ENCODE results near the gene MROH7. TPM values are rescaled to one million over a fixed set of nuclear protein-coding genes. Genes with fewer than 3 reads are reported as not detected.

Gene MROH7
- polyA plus RNA-seq, 3 donors, result 0.22 to 0.33 (median 0.28) TPM

- WGBS, 3 donors, result 62 to 70% (median 67%) methylated on average over 4 of the region's 4 CpGs
Measured at GRCh38 chr1:54640361-54640760, 1.2 kb upstream of the MROH7 start.

DNA sequence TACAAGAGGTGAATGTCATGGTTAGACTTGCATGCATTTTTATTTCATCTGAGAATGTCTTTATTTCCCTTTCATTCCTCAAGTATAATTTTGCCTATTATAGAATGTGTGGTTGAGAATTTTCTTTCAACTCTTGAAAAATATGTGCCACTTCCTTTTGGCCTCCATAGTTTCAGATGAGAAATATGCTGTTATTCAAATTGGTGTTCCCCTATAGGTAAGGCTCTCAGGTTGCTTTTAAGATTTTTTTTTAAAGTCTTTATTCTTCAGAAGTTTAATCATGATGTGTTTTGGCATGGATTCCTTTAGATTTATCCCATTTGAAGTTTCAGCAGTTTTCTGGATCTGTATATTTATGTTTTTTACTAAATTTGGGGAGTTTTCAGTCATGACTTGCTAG is 2.1 kb downstream of the MROH7 start:
- H3K27ac ChIP-seq (ENCODE audit: low read depth, low read length), result no peak overlapping the region

More at GRCh38 chr1:54640361-54640760, 1.2 kb upstream of the MROH7 start:
- no peak overlapping the region for H3K27ac ChIP-seq (ENCODE audit: low read depth, low read length)

DNA sequence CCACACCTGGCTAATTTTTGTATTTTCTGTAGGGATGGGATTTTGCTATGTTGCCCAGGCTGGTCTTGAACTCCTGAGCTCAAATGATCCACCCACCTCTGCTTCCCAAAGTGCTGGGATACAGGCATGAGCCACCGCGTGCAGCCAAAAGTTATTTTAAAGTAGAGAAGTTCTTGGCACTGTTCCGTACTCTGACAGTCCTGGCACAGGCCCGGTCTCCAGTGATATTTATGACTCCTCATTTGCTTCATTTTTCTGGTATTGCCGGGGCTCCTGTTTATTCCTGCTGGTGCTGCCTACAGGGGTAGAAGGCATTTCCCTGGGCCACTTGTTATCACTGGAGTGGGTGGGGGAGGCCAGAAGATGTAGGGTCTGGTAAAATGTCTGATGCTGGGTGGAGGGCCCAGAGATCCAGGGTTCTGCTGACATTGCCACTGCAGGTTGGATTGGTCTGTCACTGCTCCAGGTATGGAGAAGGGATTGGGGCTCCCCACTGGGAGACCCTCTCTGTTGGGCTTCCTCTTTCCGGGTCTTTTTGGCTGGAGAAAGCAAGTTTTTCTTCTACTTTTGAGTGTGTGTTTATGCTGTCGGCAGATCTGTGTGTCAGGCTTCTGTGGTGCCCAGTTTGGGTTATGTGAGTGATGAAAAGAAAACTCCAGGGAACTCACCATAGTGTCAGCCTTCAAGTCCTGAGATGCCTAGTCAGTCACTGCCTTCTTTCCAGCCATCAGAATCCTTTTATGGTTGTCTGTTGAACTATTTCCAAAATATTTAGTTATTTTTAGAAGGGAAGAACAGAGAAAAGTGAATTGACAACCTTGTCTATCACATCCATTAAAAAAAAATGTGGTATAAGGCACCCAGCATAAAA is 4.5 kb downstream of the MROH7 start:
- no peak overlapping the region for H3K27ac ChIP-seq (ENCODE audit: low read depth, low read length)
- 57 to 77% (median 60%) methylated on average over 7 of the region's 7 CpGs for WGBS, 3 donors

DNA sequence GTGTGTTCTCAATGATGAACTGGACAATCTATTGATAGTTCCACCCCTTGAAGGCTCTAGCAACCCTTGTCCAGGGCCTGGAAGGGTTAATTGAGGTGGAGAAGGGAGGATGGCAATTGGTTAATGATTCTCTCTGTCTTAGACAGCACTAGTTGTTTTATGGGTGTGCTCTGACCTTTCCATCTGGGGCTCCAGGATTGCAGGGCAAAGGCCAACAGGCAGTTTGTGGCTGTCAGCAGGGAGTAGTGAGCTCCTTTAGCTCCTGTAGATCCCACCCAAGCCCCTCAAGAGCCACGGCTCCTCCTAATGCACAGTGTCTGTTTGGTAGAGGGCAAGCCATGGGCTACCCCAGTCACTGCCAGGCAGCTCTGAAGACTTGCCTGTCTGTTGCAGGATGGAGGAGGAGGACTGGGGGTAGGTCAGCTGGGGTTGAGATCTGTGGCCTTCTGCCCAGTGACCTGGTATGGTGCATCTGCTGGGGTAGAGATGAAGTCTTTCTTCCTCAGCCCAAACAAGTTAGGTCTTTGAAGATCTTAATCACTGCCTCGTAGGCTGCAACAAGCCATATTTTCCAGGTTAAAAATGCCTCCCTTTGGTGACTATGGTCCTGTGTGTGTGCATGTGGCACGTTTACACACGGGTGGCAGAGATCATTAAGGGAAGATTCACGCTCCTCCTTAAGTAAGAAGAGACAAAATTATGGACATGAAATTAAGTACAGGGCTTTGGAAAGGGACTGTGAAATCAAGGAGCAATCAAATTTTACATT is 7.7 kb downstream of the MROH7 start:
- no peak overlapping the region for H3K27ac ChIP-seq (ENCODE audit: low read depth, low read length)
- WGBS, 3 donors, result 52 to 78% (median 67%) methylated on average over 5 of the region's 5 CpGs

DNA sequence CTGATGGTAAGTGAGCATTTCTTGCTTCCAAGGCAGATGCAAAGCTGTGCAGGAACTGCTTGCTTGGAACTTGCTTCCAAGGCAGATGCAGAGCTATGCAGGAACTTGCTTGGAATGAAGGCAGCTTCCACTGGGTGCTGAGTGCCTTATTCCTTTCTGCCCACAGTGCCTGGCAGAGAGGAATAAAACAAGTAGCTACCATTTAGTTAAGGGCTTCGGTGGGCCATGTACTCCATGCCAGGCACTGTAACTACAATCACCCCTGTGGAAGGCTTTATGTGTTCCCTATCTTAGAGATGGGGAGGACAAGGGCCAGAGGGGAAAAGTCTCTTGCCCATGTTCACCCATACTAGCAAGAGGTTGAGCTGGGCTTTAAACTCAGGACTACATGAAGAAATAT is 8.3 kb downstream of the MROH7 start:
- no peak overlapping the region for H3K27ac ChIP-seq (ENCODE audit: low read depth, low read length)
- 88 to 95% (median 89%) methylated on average over 1 of the region's 1 CpG for WGBS, 3 donors

DNA sequence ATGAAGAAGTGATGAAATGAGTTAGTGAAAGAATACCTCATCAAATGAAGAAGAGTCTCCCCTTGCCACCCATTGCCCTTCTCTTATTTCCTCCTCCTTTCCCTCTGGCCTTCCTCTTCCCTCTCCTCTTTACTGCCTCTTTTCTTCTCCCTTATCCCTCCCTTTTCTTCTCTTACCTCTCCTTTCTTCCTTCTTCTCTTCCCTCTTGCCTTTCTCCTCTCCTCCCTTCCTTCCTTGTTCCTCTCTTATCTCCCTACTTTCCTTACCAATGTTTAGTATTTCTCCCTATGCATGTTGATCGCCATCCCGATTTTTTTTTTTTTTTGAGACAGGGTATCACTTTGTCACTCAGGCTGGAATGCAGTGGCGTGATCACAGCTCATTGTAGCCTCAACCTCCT is 8.8 kb downstream of the MROH7 start:
- H3K27ac ChIP-seq (ENCODE audit: low read depth, low read length), result no peak overlapping the region
- WGBS, 3 donors, result 84 to 90% (median 84%) methylated on average over 3 of the region's 3 CpGs

DNA sequence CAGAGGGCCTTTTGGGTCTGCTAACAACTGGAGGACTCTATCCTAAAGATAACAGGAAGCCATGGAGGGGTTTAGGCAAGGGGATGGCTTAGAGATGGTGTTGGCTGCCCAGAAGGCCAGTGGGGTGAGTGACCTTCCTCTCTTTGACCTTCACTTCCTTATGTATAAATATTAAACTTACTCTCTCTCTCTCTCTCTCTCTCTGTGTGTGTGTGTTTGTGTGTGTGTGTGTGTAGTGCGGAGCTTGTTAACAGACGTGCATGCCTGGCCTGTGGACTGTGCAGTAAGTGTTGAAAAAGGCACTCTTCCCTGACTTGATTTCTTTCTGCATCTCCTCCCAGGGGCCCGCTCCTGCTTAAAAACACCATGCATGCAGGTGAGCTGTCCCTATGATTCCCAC is 10.0 kb downstream of the MROH7 start:
- no peak overlapping the region for H3K27ac ChIP-seq (ENCODE audit: low read depth, low read length)
- WGBS, 3 donors, result 60 to 78% (median 71%) methylated on average over 3 of the region's 3 CpGs

GRCh38 chr1:54652168-54652567 is 10.6 kb downstream of the MROH7 start:
- H3K27ac ChIP-seq (ENCODE audit: low read depth, low read length), result no peak overlapping the region

- no peak overlapping the region for H3K27ac ChIP-seq (ENCODE audit: low read depth, low read length)
- WGBS, 3 donors, result 86 to 92% (median 88%) methylated on average over 4 of the region's 4 CpGs
Measured at GRCh38 chr1:54653036-54653435, 11.4 kb downstream of the MROH7 start.

DNA sequence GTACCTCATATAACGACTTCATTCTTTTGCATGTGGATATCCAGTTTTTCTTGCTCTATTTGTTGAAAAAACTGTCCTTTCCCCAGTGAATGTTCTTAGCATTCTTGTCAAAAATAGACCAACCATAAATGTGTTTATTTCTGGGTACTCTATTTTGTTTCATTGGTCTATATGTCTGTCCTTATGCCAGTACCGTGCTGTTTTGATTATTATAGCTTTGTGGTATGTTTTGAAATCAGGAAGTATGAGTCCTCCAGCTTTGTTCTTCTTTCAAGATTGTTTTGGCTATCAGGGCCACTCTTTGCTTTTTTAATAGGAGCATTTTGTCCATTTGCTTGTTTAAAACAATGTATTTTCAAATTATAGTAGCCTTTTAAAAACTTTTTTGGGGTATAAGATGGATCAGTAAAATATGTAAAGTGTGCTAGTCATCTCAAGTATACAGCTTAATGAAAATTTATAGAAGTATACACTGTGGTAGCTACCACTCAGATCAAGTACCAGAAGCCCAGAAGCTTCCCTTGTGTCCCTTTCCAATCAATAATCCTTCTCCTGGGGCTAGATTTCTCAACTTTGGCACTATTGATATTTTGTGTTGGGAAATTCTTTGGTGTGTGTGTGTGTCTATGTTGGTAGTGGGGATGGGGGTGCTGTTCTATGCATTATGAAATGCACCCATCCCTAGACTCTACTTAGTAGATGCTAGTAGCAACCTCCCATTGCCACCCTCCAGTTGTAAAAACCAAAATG is 16.8 kb downstream of the MROH7 start:
- H3K27ac ChIP-seq (ENCODE audit: low read depth, low read length), result no peak overlapping the region
- 86 to 93% (median 89%) methylated on average over 2 of the region's 2 CpGs for WGBS, 3 donors

DNA sequence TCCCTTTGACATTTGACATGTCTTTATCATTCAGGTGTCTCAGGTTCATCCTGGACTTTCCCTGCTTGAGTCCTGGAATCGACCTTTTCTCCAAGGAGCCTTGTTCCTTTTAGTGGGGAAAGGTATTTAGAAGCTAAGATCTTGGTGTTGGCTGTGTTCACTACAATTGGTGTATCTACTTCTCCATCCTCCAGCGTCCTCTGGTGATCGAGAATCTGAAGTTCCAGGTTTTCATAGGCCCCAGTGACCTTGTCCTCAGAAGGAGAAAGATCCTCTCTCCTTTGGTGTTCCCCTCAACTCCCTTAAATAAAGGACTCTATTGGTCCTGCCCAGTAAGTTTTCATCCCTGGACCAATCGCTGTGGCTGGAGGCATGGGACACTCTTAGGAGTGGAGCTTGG is 22.1 kb downstream of the MROH7 start:
- H3K27ac ChIP-seq (ENCODE audit: low read depth, low read length), result no peak overlapping the region
- WGBS, 3 donors, result 81 to 94% (median 89%) methylated on average over 4 of the region's 4 CpGs

DNA sequence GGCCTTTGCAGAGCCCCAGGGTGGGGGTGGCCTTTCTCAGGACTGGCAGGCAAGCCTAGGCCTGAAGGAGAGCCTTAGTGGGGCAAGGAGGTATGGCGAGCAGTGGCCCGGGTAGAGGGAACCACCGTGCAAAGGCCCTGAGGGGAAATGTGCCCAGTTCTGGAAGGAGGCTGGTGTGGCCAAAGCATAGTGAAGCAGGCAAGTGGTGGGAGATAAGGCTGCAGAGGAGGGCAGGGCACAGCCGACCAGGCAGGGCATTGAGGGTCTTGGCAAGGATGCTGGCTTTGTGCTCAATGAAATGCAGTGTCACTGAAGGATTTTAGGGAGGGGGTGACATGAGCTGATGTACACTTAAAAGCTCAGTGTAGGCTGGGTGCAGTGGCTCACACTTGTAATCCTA is 22.8 kb downstream of the MROH7 start:
- H3K27ac ChIP-seq (ENCODE audit: low read depth, low read length), result no peak overlapping the region
- 93 to 97% (median 95%) methylated on average over 4 of the region's 4 CpGs for WGBS, 3 donors

- H3K27ac ChIP-seq (ENCODE audit: low read depth, low read length), result no peak overlapping the region
- 89 to 98% (median 94%) methylated on average over 5 of the region's 5 CpGs for whole genome bisulfite sequencing, 3 donors
Measured at GRCh38 chr1:54665852-54666251, 24.3 kb downstream of the MROH7 start.

- 64 to 87% (median 75%) methylated on average over 6 of the region's 6 CpGs for WGBS, 3 donors
- H3K27ac ChIP-seq (ENCODE audit: low read depth, low read length), result no peak overlapping the region
Measured at GRCh38 chr1:54666333-54666732, 24.7 kb downstream of the MROH7 start.

GRCh38 chr1:54667797-54668196 is 26.2 kb downstream of the MROH7 start:
- H3K27ac ChIP-seq (ENCODE audit: low read depth, low read length), result no peak overlapping the region
- 81 to 83% (median 83%) methylated on average over 2 of the region's 2 CpGs for WGBS, 3 donors

- no peak overlapping the region for H3K27ac ChIP-seq (ENCODE audit: low read depth, low read length)
Measured at GRCh38 chr1:54668567-54668966, 27.0 kb downstream of the MROH7 start.

DNA sequence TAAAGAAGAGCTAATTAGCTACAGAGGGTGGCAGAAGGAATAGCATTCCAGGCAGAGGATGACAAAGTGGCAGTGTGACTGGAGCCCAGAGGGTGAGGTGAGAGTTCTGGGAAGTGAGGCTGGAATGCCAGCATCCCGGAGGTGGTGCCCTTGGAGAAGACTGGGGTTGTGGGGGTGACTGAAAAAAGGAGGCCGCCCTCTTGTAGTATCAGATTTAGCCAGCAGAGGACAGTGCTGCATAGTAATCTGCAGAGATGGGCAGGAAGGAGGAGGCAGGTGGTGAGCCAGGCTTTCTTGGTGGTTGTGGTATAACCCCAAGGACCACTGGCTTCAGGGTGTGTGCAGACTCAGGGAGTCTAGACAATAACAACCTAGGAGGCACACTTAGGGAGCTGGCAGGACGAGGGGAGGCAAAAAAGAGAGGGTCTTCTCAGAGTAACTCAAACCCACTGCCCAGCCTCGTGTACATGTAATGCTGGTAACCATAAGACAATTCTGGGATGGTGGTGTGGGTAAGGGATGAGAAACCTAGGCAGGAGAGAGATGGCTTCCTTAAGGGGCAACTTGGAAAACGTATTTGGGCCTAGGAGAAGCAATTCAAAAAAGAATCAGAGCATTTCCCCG is 30.5 kb downstream of the MROH7 start:
- 53 to 65% (median 65%) methylated on average over 6 of the region's 6 CpGs for WGBS, 3 donors
- H3K27ac ChIP-seq (ENCODE audit: low read depth, low read length), result no peak overlapping the region

More at GRCh38 chr1:54668567-54668966, 27.0 kb downstream of the MROH7 start:
- WGBS, 3 donors, result 76 to 83% (median 81%) methylated on average over 2 of the region's 2 CpGs

- 71 to 78% (median 73%) methylated on average over 17 of the region's 17 CpGs for WGBS, 3 donors
- no peak overlapping the region for H3K27ac ChIP-seq (ENCODE audit: low read depth, low read length)
Measured at GRCh38 chr1:54678776-54679643, 37.4 kb downstream of the MROH7 start.
